Measurements from ENCODE around the gene SFRP2.

Gene SFRP2

DNA sequence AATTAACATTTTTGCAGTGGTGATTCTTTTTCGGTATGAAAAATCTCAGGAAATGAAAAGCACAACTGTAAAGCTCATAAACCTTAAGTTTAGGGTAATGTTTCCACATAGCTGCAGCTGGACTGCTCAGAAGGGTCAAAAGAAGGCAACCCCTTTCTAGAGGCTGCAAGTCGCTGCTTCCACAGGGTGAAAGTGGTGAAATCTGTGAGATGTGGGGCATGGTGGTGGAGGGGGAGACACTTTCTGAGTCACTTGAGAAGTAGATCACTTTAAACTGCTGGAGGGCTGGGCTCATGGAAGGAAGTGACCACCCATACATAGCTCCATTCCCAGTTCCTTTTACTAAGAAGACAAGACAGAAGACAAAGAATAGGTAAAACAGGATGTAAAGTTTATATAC lies 8.7 kb downstream of the SFRP2 start:
- peak; percentile 65 for DNase-seq (ENCODE audit: low read depth)
- H3K4me3 ChIP-seq (ENCODE audit: low read depth, low read length): no peak overlapping the region

DNA sequence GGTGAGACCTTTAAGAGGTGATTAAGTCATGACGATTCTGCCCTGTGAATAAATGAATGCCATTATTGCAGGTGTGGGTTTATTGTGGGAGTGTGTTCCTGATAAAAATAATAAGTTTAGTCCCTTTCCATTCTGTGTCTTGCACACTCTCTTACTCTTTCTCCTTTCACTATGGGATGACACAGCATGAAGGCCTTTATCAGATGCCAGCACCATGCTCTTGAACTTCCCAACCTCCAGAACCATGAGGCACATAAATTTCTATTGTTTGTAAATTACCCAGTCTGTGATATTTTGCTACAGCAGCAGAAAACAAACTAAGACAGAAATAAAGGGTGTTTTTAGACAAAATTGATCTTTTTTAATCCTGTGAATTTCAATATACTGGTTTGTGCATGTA lies 10.5 kb downstream of the SFRP2 start:
- no peak overlapping the region for H3K4me3 ChIP-seq (ENCODE audit: low read depth, low read length)
- DNase-seq (ENCODE audit: low read depth): no peak

DNA sequence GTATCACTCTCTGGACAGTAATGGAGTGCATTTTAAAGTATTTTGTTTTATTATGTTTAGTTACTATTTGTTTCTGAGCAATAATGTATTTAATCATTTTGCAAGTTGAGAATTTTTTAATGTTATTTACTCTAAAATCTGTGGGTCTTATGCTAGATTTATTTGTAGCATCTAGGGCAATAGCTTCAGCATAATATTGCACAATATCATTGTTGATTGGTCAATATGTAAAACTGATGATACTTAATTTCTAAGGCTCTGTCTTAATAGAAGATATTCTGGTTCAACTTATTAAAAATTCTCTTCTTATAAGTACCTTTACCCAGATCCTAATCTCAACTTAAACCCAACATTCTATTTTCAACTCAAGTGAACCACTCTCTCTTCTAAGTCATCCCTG lies 11.5 kb downstream of the SFRP2 start:
- H3K4me3 ChIP-seq (ENCODE audit: low read depth, low read length): no peak overlapping the region

DNA sequence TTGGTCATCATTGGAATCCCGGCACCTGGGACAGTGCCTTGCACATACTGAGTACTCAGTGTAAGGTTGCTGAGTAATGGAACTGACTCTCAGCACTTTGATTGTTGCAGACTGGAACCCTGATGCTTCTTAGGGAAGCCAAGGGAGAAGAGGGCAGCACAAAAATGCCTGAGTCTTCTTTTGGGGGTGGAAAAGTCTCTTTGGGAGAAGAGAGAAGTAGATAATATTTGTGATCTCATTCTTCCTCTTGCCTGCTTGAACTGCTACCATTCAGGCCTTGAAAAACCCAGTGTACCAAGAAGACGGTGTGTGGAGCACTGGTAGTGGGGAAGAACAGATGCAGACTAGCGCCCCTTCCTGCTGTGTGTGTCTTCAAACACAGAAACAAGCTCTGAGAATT lies 12.3 kb downstream of the SFRP2 start:
- no peak for DNase-seq (ENCODE audit: low read depth)

More for the DNA sequence above, 11.5 kb downstream of the SFRP2 start:
- no peak for DNase-seq (ENCODE audit: low read depth)

DNA sequence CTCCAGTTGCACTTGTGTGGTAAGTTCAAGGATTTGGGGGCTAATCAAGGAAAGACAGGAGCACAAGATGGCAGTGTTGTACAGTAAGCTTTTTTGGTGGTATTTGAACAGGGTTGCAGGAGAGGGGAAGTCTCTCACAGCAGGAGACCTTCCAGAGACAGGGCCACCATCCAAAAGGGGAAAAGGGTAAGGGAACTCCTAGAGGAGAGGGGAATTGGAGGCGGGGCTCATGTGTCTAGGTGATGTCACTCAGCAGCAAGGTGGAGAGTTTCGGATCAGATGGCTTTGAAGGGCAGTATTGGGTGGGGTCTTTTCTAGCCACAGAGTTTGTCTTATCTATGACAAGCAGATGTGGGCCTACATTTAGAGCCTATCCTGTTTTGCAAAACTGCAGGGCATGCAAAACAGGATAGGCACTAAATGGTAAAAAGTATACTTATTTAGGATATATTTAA lies 15.6 kb downstream of the SFRP2 start:
- no peak for DNase-seq (ENCODE audit: low read depth)
- no peak overlapping the region for H3K4me3 ChIP-seq (ENCODE audit: low read depth, low read length)

More for the DNA sequence above, 12.3 kb downstream of the SFRP2 start:
- H3K4me3 ChIP-seq (ENCODE audit: low read depth, low read length): no peak overlapping the region

DNA sequence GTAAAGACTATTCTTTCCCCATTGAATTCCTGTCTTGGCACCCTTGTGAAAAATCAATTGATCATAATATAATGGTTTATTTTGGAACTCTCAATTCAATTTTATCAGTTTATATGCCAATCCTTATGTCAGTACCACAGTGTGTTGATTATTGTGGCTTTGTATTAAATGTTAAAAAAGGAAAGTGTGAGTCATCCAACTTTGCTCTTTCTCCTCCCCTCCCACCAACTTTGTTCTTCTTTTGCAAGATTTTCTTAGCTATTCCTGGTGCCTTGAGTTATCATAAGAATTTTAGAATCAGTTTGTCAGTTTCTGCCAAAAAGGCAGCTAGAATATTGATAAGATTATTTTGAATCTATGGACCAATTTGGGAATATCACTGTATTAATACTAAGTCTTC lies 17.8 kb downstream of the SFRP2 start:
- DNase-seq (ENCODE audit: low read depth): no peak
- H3K4me3 ChIP-seq (ENCODE audit: low read depth, low read length): no peak overlapping the region

DNA sequence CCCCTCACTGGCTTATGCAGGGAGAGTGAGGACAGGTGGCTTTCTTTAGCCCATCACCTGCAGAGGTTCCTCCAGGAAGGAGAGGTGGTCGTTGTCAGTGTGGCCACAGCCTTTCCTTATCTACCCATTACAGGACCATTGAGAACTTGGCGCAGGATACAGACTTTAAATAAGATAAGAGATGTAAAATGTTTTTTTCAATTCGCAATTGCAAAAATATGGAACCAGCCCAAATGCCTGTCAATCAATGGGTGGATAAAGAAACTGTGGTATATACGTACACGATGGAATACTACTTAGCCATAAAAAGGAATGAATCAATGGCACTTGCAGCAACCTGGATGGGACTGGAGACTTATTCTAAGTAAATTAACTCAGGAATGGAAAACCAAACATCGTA lies 22.1 kb downstream of the SFRP2 start:
- H3K4me3 ChIP-seq (ENCODE audit: low read depth, low read length): no peak overlapping the region
- DNase-seq (ENCODE audit: low read depth): no peak

DNA sequence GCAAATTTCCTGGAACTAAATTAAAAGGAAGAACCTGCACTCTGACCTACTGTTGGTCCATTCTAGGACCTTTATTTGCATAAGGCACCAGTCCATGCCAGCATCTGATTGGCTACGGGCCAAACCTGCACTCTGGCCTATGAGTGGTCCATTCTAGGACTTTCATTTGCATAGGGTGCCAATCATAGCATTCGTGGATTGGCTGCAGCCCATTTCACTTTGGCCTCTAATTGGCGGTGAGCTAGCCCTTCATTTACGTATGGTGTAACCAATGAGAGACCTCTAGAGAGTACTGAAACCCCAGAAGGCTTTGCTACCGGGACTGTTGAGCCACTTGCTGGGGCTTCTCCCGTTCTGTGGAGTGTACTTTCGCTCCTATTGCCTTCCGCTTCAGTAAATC lies 23.0 kb downstream of the SFRP2 start:
- DNase-seq (ENCODE audit: low read depth): no peak

DNA sequence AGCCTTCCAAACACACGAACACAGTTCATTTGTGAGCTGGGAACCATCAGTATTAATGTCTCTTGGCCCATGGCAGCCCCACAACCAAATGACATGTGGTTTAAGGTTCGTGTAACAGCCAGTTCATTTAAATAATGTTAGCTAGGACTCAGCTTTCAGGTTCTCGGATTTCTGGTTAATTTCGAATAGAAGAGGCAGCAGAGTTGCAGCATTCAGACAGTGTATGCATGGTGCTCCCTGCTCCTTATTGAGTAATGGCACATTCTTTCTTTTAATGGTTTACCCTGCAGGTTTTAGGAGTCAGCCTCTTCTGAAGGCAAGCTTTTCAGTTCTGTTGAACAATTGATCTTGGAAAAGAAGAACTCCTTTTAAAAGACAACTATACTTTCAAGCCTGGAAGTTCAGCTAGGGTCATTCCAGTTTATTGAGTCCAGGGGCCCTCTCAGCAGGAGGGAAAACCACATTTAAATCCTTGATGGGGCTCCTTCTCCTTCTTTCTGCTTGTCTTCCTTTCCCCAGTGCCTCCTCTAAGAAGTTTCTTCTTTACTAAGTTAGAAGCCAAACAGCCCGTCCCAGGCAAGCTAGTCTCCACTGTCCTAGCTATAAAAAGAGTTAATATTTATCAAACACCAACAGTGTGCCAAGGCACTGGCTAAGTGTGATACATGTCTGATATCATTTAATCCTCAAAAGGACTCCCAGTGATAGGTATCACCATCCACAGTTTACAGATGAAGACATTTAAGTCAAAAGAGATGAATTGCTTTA lies 24.1 kb downstream of the SFRP2 start:
- DNase-seq (ENCODE audit: low read depth): no peak
- no peak overlapping the region for H3K4me3 ChIP-seq (ENCODE audit: low read depth, low read length)

More for the DNA sequence above, 23.0 kb downstream of the SFRP2 start:
- no peak overlapping the region for H3K4me3 ChIP-seq (ENCODE audit: low read depth, low read length)

DNA sequence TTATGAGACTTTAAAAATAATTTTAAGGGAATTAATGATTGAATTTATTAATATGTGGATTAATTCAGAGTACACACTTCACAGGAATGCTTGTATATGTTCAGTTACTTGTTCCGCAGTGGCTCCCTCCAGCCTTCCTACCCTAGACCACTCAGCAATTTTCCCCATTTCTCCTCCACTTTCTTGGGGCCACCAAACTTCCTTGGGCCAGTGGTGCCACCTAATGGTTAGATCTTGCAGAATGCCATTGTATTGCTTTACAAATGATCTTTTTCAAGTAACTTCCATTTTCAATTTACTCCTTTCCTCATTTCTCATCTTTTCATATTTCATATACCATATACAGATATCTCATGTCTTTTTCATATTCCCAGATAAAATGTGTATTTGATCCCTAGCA lies 25.5 kb downstream of the SFRP2 start:
- DNase-seq (ENCODE audit: low read depth): no peak
- no peak overlapping the region for H3K4me3 ChIP-seq (ENCODE audit: low read depth, low read length)

DNA sequence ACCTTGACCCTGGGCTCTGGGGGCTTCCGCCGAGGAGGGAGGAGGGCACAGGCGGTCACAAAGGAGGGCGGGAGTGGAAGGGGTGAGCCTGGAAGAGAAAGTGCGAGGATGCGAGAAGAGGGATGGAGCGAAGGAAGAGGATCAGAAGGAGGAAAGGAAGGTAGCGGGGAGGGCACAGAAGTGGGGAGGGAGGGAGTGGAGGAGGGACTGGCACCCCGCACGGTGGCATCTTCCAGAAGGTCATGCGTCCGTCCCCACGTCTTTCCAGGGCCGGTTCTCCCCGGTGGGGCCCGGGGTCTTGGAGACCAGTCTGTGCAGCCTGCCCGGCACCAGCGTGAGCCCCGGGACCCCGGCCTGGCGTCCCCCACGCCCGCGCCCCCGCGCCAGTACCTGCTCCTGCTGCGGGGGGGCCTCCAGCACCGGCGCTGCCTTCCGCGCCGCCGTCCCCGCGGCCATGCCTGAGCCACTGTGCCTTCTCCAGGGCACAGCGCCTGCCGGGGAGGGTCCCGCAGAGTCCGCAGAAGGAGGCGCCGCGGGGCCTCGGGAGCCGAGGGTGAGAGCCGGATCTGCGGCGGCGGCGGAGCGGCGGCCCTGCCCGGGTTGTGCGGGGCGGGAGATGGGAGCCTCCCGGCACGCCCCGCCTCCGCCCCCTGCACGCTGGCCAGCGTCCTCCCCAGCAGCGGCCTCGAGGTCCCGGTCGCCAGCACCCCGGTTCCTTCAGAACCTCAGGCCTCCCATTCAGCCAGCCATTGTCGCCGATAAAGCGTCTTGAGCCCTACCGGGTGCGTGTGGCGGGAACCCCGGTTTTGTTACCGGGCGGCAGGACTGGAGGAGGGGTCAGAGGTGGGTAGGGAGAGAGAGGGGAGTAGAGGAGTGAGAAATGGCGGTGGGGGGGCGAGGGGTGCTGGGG lies 29.2 kb downstream of the SFRP2 start, which contains the start of gene RNF175:
TSS of gene RNF175 (minus strand) at position 618 of the 910 bp plus-strand sequence. CDS start at position 456, 162 bp downstream.
- no peak for DNase-seq (ENCODE audit: low read depth)

DNA sequence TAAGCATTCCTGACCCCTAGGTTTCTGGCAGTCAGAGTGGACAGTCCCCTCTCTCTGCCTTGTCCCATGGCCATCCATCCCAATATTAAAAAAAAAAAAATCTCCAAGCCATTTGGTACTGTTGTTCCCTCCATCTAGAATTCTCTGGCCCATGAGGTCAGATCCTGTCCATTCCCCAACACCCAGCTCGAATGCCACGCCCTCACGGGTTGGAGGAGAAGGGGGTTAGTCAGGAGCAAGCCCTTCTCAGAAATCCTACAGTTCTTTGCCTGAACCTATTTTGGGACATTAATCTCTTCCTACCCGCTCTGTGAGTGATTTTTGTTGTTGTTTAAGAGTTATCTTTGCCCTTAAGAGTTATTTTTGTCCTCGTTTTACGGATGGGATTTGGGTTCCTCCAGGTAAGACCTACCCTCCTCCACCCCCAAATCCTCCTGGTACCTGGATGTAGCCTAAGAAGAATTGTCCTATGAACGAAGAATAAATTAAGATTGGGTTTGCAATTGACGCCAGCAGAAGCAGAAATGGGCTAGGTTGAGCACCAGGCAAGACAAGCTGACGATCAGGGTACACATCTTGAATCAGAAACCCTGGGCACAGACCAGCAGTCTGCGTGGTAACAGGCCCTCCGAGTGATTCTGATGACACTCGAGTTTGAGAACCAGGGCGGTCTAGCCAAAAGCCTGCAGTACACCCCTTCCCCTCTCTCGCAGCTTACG lies 30.0 kb downstream of the SFRP2 start:
- H3K4me3 ChIP-seq (ENCODE audit: low read depth, low read length): peak overlapping the region; percentile 51
- DNase-seq (ENCODE audit: low read depth): no peak

More for the DNA sequence above, 29.2 kb downstream of the SFRP2 start, which contains the start of gene RNF175:
- H3K4me3 ChIP-seq (ENCODE audit: low read depth, low read length): peak within 1 kb of the TSS; percentile 51

DNA sequence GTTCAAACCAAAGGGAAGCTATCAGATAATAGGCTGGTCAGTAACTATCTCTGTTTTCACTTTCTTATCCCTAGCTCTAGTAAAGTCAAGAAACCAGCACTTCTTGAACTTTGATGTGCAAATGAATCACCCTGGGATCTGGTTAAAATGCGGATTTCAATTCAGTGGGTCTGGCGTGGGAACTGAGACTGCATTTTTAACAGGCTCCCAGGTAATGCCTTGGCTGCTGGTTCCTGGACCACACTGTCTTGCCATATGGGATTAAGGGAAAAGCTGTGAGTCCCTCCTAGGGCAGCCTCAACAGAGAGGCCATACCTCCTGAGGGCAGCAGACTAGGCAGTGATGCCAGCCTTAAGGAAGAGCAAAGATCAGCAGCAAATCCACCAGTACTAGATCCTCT lies 30.7 kb downstream of the SFRP2 start:
- no peak overlapping the region for H3K4me3 ChIP-seq (ENCODE audit: low read depth, low read length)
- DNase-seq (ENCODE audit: low read depth): no peak

DNA sequence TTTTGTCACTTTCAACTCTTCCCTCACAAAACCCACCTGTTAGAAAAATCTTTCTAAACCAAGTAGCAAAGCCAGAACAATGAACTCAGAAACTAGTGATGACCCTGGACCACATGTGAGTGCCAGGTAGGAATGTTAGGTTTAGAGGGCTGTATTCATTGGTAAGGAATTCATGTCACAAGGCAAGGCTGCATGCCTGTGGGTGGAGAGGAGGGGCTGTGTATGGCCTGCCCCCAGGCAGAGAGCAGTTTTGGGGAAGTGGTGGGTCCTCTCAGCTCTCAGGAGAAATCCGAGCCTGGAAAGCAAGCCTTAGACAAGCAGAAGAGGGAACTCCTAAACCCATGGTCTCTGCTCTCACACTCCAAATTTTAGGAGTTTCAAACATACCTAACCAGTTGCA lies 31.5 kb downstream of the SFRP2 start:
- no peak for DNase-seq (ENCODE audit: low read depth)
- no peak overlapping the region for H3K4me3 ChIP-seq (ENCODE audit: low read depth, low read length)

DNA sequence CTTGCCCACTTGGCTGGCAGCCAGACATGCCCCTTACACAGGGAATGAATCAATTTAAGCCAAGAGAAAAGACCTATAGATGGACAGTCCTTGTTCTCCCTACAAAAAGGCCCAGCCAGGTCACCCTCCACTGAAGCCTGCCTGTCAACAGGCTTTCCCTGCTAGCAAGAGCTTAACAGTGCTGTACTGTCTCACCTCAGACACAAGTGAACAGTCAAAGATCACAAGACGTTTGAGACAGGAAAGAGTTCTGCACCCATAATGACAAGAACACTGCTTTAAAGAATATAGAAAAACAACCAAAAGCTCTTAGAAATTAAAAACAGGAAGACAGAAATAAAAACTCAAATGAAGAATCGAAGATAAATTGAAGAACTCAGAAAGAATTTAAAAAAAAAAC lies 33.7 kb downstream of the SFRP2 start:
- no peak overlapping the region for H3K4me3 ChIP-seq (ENCODE audit: low read depth, low read length)
- DNase-seq (ENCODE audit: low read depth): no peak

DNA sequence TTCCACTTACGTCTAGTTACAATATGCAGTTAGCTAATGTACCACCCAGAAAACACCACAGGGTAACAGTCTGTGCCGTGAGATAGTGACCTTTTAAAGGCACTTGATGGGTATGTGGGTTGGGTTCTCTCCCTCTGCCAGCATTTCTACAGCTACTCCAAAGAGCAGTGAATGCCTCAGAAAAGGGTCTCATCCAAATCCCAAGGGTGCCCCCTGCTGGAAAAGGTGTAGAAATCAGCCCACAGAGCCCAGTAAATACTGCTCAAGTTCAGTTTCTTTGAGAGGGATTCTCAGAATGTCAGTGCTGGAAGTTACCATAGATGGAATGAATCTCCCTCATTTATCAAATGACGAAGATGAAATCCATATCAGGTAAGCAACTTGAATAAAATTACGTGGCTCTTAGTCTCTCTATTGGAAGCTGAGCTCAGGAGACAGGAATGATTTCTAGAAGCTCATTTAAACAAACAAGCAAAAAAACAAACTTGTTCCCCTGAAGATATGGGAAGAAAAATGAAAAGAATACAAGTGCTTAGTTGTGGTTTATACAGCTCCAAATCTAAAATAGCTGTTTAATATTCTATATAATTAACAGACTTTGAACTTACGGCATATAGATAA lies 38.6 kb downstream of the SFRP2 start:
- no peak overlapping the region for H3K4me3 ChIP-seq (ENCODE audit: low read depth, low read length)
- peak; percentile 60 for DNase-seq (ENCODE audit: low read depth)

DNA sequence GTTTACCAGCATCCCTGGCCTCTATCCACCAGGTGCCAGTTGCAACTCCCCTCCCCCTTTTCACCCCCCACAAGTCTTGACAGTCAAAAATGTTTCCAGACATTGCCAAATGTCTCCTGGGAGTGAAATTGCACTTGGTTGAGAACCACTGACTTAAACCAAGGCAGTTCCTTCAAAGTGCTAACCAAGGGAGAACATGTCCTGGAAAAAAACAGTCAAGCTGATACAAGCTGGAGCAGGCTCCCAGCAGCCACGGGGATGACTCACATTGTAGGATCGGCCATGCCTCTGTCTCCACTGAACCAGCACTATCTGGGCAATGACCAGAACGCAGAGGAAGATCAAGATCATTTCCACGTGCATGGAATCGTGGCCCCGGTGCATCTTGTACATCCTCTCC lies 40.5 kb downstream of the SFRP2 start:
- H3K4me3 ChIP-seq (ENCODE audit: low read depth, low read length): no peak overlapping the region
- peak; percentile 57 for DNase-seq (ENCODE audit: low read depth)

DNA sequence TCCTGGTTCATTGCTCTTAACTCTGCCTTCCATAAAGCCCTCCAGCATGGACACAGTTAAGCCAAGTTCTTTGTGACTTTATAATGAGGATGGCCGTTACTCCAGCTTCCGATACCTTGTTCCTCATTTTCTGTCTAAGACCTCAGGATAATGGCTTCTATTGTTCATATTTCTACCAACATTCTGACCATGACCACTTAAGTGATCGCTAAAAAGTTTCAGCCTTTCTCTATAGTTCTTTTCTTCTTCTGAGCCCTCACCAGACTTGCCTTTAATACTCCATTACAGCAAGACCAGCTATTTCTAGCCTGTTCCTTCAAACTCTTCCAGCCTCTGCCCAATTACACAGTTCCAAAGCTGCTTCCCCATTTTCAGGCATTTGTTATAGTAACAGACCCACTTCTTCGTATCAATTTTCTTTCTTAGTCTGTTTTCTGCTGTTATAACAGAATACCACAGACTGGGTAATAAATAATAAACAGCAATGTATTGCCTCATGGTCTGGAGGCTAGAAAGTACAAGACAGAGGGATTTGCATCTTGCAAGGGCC lies 41.4 kb downstream of the SFRP2 start:
- no peak overlapping the region for H3K4me3 ChIP-seq (ENCODE audit: low read depth, low read length)
- no peak for DNase-seq (ENCODE audit: low read depth)

DNA sequence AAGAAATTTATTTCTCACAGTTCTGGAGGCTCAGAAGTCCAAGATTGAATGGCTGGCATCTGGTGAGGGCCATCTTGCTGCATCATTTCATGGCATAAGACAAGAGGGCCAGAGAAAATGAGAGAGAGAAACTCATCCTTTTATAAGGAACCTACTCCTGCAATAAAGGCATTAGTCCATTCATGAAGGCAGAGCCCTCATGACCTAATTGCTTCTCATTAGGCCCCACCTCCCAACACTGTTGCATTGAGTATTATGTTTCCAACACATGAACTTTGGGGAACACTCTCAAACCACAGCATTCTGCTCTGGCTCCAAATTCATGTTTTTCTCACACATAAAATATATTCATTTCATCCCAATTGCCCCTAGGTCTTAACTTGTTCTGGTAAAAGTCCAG lies 43.2 kb downstream of the SFRP2 start:
- DNase-seq (ENCODE audit: low read depth): no peak
- H3K4me3 ChIP-seq (ENCODE audit: low read depth, low read length): no peak overlapping the region
